CD4-positive, alpha-beta T cell treated with Interleukin-21 for 1 hour (primary cell): Measurements from ENCODE around the gene SMG7.
"Not testable (repeated sequence)": the region's sequence is repeated elsewhere in the genome, so short reads cannot be mapped to it uniquely, and the experiment has no call there.

Source experiments
- DNase-seq: peaks from one replicate; pipeline ENCODE4 v3.0.0-alpha.2; 2020

Gene SMG7

GRCh38 chr1:183472488-183473216, at the start of gene SMG7:
SMG7 (plus strand) TSS chr1:183472499; CDS start chr1:183472621, 122 bp downstream.
- DNase-seq: peak; percentile 54

GRCh38 chr1:183423541-183423940, 48.8 kb upstream of the SMG7 start:
- DNase-seq: no peak

- DNase-seq: no peak
These were observed 47.6 kb upstream of the SMG7 start for GRCh38 chr1:183424691-183425090.

GRCh38 chr1:183427591-183427990, 44.7 kb upstream of the SMG7 start:
- not testable (repeated sequence) for DNase-seq

- DNase-seq: no peak
These were observed 40.3 kb upstream of the SMG7 start for GRCh38 chr1:183431840-183432547.

GRCh38 chr1:183432548-183432875, 39.8 kb upstream of the SMG7 start:
- DNase-seq: no peak

- DNase-seq: no peak
These were observed 38.6 kb upstream of the SMG7 start for GRCh38 chr1:183433703-183434102.

- DNase-seq: no peak
These were observed 36.8 kb upstream of the SMG7 start for GRCh38 chr1:183435497-183435896.

GRCh38 chr1:183438060-183438459, 34.2 kb upstream of the SMG7 start:
- no peak for DNase-seq

- DNase-seq: no peak
These were observed 29.3 kb upstream of the SMG7 start for GRCh38 chr1:183443011-183443410.

- DNase-seq: no peak
These were observed 28.8 kb upstream of the SMG7 start for GRCh38 chr1:183443466-183443865.

GRCh38 chr1:183444243-183444642, 28.1 kb upstream of the SMG7 start:
- no peak for DNase-seq

- DNase-seq: no peak
These were observed 23.0 kb upstream of the SMG7 start for GRCh38 chr1:183449223-183449770.

GRCh38 chr1:183450093-183450492, 22.2 kb upstream of the SMG7 start:
- no peak for DNase-seq

GRCh38 chr1:183454377-183454776, 17.9 kb upstream of the SMG7 start:
- DNase-seq: no peak

GRCh38 chr1:183456826-183457225, 15.5 kb upstream of the SMG7 start:
- no peak for DNase-seq

GRCh38 chr1:183457449-183457848, 14.8 kb upstream of the SMG7 start:
- DNase-seq: no peak

- DNase-seq: no peak
These were observed 11.7 kb upstream of the SMG7 start for GRCh38 chr1:183460596-183460995.

- no peak for DNase-seq
These were observed 10.9 kb upstream of the SMG7 start for GRCh38 chr1:183461350-183461749.

- no peak for DNase-seq
These were observed 8.7 kb upstream of the SMG7 start for GRCh38 chr1:183463566-183463965.

GRCh38 chr1:183466781-183467180, 5.5 kb upstream of the SMG7 start:
- no peak for DNase-seq

GRCh38 chr1:183467687-183468086, 4.6 kb upstream of the SMG7 start:
- no peak for DNase-seq

- peak; percentile 91 for DNase-seq
These were observed 1.9 kb upstream of the SMG7 start for GRCh38 chr1:183470147-183470960.
